Activated CD8-positive, alpha-beta memory T cell treated with anti-CD3 and anti-CD28 coated beads, Interleukin-2, amount 50 U/mL, for 24 hours (primary cell): ENCODE measurements around the gene TTLL11.

ENCODE experiments used
- DNase-seq: peaks from one replicate; pipeline ENCODE4 v3.0.0-alpha.2; 2020; ENCODE audit errors: extremely low read depth

The TTLL11 gene

DNA sequence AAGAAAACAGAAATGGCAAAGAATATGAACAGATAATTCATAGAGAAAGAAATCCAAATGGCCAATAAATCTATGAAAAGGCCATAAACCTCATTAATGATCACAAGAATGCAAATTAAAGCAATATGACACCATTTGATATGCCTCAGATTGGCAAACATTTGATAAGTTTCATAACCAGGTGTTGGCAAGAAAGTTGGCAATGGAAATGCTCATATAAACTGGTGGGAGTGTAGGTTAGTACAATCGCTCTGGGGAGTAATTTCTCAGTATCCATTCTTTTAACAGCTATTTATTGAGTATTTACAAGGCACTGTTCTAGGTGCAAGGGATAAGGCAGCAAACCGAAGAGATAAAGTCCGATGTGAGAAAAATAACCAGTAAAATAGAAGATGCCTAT lies 154.5 kb downstream of the TTLL11 start:
- DNase-seq = no peak

- no peak for DNase-seq
These were observed 155.9 kb downstream of the TTLL11 start for GRCh38 chr9:121937240-121937639.

DNA sequence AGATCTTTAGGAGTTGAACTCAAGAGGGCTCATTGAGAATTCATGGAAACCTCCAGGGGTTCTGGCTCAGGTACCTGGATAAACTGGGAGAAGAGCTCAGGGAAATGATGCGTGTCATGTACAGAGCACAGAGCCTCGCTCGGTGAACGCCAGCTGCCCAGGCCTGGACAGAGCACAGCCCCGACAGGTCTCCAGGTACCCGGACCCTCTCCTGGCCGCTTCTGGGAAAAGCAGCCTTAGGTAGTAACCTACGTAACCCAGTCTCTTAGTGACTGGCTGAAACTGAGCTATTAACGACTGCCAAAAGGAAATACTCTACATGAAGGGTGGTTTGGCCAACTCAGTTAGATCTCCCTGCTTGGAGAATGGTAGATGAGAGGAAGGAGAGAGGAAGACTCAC lies 157.4 kb downstream of the TTLL11 start:
- DNase-seq = no peak

DNA sequence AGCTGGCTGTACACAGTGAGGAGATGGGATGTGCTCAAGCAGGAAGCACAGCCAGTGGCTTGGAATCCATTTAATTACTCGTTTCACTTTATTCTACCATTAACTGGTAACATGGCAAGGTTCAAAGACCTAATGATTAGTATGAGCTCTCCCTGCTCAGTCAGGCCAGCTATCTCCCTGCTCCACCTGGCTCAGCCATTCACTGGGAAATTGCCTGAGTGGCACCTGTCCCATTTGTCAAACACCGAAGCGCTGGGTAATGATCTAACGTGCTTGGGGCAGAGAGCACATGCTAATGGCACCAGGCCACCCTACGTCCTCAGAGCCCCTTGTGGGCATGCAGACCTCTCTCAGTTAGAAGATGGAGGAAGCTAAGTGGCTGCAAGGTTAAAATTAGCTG lies 162.2 kb downstream of the TTLL11 start:
- no peak for DNase-seq

DNA sequence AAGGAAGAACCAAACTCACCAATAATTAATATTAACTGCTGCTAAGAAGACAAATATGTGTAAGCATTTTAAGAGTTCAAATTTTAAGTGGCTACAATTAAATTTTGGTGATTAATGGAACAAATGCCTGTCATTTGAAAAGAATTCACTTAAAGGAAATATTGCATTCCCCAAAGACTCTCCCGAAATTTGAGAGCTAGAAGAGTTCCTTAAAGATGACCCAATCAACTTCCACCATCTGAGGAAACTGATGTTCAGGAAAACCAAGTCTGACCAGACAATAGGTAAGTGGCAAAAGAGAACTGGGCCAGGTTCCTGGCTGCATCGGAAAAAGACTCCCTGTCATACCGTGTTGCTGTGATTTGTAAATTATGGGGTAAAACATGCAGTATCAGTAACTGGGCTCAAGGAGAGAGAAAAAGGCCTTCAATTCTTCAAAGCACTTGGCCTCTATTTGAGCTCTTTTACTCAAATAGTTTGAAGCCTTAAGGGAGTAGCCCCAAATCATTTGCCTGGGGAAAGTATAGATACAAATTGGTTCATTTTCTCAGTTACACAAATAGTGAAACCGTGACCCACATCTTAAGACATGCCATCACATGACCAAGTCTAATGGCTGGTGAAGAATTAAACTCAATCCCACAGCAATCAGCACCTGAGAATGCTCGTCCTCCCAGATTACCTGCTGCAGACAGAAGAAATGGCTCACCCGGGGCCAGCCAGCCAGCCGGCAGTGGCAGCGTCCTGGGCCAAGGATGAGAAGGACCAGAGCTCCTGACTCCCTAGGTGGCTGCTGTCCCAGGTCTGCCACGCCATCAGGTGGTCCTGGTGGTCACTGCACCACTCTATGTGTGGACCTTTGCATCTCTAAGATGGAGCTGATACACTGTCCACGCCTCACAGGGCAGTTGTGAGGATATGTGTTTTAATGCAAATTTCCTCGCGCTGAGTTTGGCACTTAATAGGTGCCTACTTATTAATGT lies 162.9 kb downstream of the TTLL11 start:
- no peak for DNase-seq

- DNase-seq = no peak
These were observed 165.5 kb downstream of the TTLL11 start for GRCh38 chr9:121927636-121928035.

DNA sequence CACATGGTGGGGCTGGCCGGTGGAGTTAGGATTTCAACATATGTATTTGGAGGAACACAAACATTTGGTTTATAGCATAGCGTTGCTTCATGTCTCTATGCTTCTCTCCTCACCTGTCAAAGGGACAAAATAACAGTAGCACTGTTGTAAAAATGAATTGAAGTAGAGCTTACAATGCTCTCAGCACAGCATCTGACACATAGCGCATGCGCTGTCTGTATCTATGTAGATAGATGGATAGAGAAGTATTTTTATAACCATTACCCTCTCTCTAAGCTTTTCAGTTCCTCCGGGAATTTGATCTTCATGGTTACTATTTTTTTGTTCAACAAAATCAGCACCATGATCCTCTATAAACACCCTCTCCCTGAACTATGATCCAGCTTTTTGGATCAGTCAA lies 166.0 kb downstream of the TTLL11 start:
- DNase-seq = no peak

DNA sequence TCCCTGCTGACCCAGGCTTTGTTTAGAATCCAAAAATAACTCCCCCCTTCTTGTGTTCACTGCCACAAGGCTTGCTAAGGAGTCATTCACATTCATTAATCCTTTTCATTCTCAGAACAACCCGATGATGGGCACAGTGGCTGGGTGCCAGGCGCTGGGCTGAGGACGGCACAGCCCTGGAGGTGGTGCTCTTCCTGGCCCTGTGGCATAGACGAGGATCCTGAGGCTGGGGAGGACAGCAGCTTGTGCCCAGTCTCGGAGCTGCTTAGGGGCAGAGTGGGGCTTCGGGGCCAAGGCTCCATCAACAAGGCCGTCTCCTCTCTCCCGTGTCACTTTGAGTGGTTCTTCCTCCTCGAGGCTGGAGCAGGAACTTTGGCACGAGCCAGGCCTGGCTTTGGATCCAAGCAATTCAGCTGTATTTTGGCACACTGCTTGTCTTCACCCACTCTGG lies 166.7 kb downstream of the TTLL11 start:
- no peak for DNase-seq

- DNase-seq = no peak
These were observed 167.2 kb downstream of the TTLL11 start for GRCh38 chr9:121925935-121926334.

DNA sequence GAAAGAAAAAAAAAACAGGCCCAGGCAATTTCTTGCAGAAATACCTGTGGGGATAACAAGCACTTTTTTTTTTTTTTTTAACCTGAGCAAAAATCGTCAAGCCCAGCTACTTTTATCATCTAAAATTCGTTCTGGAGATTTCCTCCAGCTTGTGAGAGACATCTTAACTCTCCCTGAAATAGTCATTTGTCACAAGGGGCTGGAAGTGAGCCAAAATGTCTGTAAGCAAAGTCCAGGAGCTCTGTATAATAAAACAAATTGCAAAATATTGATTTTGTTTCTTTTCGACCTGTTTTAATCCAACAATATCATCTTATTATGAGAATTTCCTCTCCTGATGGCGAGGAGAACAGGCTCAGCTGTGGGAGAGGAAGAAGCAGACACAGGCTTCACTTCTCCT lies 168.4 kb downstream of the TTLL11 start:
- no peak for DNase-seq

GRCh38 chr9:121921444-121921843 lies 171.7 kb downstream of the TTLL11 start:
- DNase-seq = no peak

DNA sequence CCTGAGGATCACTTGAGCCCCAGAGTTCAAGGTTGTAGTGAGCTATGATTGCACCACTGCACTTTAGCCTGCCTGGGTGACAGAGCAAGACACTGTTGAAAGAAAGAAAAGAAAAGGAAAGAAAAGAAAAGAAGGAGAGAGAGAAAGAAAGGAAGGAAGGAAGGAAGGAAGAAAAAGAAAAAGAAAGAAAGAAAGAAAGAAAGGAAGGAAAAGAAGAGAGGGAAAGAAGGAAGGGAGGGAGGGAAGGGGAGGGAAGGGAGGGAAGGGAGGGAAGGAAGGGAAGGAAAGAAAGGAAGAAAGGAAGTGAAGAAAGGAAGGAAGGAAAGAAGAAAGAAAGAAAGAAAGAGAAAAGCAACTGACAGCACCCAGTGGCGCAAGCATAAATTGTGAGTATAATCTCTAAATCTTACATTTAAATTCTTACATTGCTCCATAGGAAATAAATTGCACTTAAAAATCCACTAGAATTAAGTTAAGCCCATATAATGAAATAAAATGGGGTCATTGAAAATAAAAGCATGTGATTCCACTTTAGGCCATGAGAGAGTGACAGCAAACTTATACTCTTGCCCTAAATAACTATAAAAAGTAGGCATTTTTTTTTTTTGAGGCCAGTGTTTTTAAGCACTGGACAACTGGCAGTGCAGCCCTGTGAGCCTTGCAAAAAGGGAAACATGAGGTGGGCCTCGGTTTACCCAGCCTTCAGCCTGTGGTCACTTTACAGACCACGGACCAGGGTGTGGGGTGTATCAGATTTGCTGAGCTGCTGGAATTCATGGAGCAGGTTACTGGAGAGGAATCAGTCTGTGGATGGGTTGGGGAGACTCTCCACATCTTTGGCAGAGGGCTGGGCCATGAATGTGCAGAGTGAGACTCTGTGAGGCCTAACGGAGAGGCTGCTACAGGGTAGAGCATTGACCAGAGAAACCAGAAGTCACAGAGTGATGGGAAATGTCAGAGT lies 175.5 kb downstream of the TTLL11 start:
- DNase-seq = no peak

DNA sequence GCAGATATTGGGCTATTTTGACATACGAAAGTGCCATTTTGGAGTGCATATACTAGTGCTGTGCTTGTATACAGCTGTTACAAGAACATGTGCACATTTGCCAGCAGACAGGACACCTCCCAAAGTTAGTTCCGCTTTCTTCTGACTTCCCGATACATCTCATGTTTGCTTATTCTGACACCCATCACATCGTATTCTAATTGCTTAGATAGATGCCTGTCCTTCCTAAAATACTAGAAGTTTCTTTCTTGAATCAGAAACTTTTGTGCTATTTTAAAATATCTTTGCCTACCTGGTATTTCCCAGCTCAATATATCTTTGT lies 177.8 kb downstream of the TTLL11 start:
- DNase-seq = no peak

GRCh38 chr9:121914604-121915303 lies 178.4 kb downstream of the TTLL11 start:
- no peak for DNase-seq

GRCh38 chr9:121914017-121914595 lies 179.0 kb downstream of the TTLL11 start:
- DNase-seq = no peak

DNA sequence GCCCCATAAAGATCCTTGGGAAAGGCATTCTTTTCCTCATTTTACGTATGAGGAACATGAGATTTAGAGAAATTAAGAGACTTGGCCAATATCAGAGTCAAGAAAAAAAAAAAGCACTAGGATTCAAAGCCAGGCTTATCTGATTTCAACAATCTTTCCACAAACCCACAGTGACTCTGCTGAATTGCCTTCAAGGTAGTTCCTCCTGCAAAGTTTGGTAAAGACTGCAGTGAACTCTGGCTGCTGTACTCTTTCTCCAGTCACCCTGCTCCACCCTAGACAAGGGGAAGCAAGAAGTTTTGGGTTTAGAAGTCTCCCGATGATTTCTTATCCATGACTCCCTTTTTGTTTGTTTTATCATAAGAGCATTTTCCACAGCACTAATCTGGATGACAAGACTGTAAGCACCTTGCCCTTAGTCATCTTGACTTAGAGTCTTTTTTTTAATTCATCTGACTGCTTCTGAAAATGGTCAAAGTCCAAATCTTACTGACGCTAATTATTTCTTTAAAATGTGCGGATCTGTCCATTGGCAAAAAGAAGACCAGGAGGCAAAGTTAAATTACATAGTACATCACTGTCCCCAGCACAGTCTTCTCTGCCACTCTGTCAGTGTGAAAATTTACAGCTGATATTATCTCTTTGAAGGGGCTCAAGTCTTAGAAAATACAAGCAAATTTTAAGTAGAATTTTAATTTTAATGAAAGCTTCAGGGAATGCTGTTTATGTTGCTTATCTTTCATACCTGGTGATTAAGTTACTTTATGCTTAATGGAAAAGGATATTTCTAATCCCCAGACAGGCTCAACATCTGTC lies 180.1 kb downstream of the TTLL11 start:
- DNase-seq = no peak

DNA sequence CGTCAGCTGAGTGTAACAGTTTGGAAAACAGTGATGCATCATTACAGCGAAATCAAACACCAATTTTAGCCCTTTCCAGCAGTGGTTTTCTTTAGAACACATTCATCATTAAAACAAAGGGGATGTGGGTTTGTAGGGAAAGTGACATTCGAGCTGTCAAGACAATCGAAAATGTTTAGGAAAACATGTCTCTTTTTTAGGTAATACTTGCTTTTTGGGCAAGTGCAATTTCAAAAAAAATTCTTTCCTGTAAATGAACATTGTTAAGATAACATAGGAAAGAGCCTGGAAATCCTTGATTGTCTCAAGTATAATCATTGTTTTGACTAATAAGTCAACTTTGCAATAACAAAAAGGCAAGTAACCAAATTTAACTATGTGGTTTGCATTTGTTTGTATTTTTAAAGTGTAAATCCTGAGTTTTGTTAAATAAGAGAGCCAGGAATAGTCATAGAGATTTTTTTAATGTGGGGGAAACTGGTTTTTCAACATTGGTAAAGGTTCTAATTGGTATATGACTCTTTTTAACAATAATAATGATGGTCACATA lies 182.5 kb downstream of the TTLL11 start:
- DNase-seq = no peak

DNA sequence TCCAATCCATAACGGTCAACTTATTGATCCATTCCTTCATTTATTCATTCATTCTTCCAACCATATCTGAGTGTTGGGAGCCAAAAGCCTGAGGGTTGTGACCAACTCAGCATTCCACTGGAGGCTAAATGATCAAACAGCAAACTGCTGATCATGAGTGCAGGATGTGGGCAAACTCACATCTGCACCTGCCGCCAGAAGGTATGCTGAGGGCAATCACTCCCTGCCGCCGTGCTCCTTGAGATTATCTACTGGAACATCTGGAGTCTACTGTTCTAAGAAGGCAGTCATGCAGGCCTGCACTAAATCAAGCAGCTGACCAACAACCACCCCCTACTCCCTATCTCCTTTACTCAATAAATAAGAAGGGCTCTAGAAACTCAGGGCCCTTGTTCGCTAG lies 184.0 kb downstream of the TTLL11 start:
- DNase-seq = no peak

DNA sequence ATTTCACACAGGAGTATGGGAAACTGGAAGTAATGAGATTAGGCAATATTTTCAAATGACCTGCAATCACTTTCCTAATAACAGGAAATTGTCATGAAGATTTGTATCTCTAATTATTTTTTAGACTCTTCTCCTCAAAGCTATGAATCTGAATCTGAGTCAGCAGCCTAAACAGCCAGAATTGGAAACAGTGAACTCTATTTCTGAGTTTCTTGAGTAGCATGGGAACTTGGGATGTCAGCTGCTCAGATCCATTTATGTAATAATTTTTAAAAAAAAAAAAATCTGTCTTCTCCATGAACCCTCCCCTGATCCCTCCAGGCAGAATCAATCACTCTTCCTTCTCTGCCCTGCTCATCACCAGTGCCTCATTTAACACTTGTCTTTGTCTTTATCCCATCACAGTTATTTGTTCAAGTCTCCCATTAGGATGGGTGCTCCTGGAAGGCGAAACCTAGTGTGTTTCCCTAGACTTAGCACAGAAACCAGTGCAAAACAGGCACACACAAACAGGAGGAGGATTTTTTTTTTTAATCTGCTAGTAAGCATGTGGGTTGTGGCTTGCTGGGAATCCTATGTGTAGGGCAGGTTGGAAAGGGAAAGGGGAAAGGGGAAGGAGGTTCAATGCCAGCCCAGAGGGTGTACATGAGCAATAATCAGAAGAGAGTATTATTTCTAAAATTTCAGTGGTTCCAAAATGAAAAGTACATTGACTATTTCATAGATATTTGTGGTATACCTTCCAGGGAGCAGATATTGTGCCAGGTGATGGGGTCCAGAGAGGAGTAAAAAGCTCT lies 186.8 kb downstream of the TTLL11 start:
- no peak for DNase-seq
